Embryonic facial prominence (tissue), 1 donor: ENCODE measurements around the gene PATJ.
"Not testable (repeated sequence)": the region's sequence is repeated elsewhere in the genome, so short reads cannot be mapped to it uniquely, and the experiment has no call there.

Experiments
- DNase-seq: peaks from one replicate; pipeline ENCODE4 v3.0.0-alpha.2; 2016; ENCODE audit errors: extremely low spot score

Gene PATJ

GRCh38 chr1:61942856-61943255 lies 200.6 kb downstream of the PATJ start:
- no peak for DNase-seq

- not testable (repeated sequence) for DNase-seq
Observed at GRCh38 chr1:61948685-61949084, 206.4 kb downstream of the PATJ start.

- no peak for DNase-seq
Observed at GRCh38 chr1:61950418-61950817, 208.1 kb downstream of the PATJ start.

GRCh38 chr1:61951731-61952580 lies 209.7 kb downstream of the PATJ start:
- DNase-seq, result no peak

GRCh38 chr1:61952675-61953074 lies 210.4 kb downstream of the PATJ start:
- DNase-seq, result no peak

- no peak for DNase-seq
Observed at GRCh38 chr1:61953076-61953789, 211.0 kb downstream of the PATJ start.

GRCh38 chr1:61953790-61954150 lies 211.5 kb downstream of the PATJ start:
- DNase-seq, result no peak

GRCh38 chr1:61955261-61955660 lies 213.0 kb downstream of the PATJ start:
- no peak for DNase-seq

GRCh38 chr1:61956016-61956645 lies 213.9 kb downstream of the PATJ start:
- no peak for DNase-seq

GRCh38 chr1:61956784-61957183 lies 214.5 kb downstream of the PATJ start:
- DNase-seq, result no peak

GRCh38 chr1:61961009-61961408 lies 218.7 kb downstream of the PATJ start:
- no peak for DNase-seq

- no peak for DNase-seq
Observed at GRCh38 chr1:61962631-61963030, 220.4 kb downstream of the PATJ start.

GRCh38 chr1:61966450-61967225 lies 224.4 kb downstream of the PATJ start:
- not testable (repeated sequence) for DNase-seq

GRCh38 chr1:61967750-61968149 lies 225.5 kb downstream of the PATJ start:
- DNase-seq, result no peak

- no peak for DNase-seq
Observed at GRCh38 chr1:61968869-61969268, 226.6 kb downstream of the PATJ start.

GRCh38 chr1:61973100-61973837 lies 231.0 kb downstream of the PATJ start:
- no peak for DNase-seq

GRCh38 chr1:61975638-61976037 lies 233.4 kb downstream of the PATJ start:
- DNase-seq, result no peak

GRCh38 chr1:61976566-61976965 lies 234.3 kb downstream of the PATJ start:
- no peak for DNase-seq

GRCh38 chr1:61978796-61979195 lies 236.5 kb downstream of the PATJ start:
- DNase-seq, result no peak

- no peak for DNase-seq
Observed at GRCh38 chr1:61979729-61980128, 237.4 kb downstream of the PATJ start.

- DNase-seq, result no peak
Observed at GRCh38 chr1:61980561-61980960, 238.3 kb downstream of the PATJ start.
